GM19372 (cell line): ENCODE data around the gene DOCK6.
A peak's percentile ranks its signal among the peaks of the same experiment; 100 is the strongest.
"Not testable (repeated sequence)": the region's sequence is repeated elsewhere in the genome, so short reads cannot be mapped to it uniquely, and the experiment has no call there.

Source experiments
- ATAC-seq: cut with Tn5 transposase; IDR thresholded peaks from one replicate; pipeline ENCODE4 v1.9.1; 2021; ENCODE audit warnings: mild to moderate bottlenecking, low read depth, moderate library complexity; ENCODE audit not compliant: unreplicated experiment

DOCK6 gene

GRCh38 chr19:11198769-11199424, 63.4 kb downstream of the DOCK6 start:
- ATAC-seq, result no peak

- no peak for ATAC-seq
These were observed 64.2 kb downstream of the DOCK6 start for GRCh38 chr19:11198175-11198534.

GRCh38 chr19:11197291-11198174, 64.8 kb downstream of the DOCK6 start, which contains the start of gene KANK2:
TSS of gene KANK2 (minus strand) at chr19:11197545. CDS start at chr19:11194511, 3,034 bp downstream.
- ATAC-seq, result peak; percentile 66

- ATAC-seq, result no peak
These were observed 65.7 kb downstream of the DOCK6 start for GRCh38 chr19:11196406-11197287.

GRCh38 chr19:11195681-11196080, 66.6 kb downstream of the DOCK6 start:
- ATAC-seq, result no peak

- ATAC-seq, result no peak
These were observed 67.4 kb downstream of the DOCK6 start for GRCh38 chr19:11194656-11195558.

- no peak for ATAC-seq
These were observed 68.2 kb downstream of the DOCK6 start for GRCh38 chr19:11194173-11194572.

GRCh38 chr19:11192957-11193939, 69.1 kb downstream of the DOCK6 start:
- no peak for ATAC-seq

- no peak for ATAC-seq
These were observed 70.4 kb downstream of the DOCK6 start for GRCh38 chr19:11191934-11192333.

- ATAC-seq, result no peak
These were observed 71.0 kb downstream of the DOCK6 start for GRCh38 chr19:11191273-11191755.

- ATAC-seq, result no peak
These were observed 71.8 kb downstream of the DOCK6 start for GRCh38 chr19:11190501-11190900.

GRCh38 chr19:11187441-11187840, 74.9 kb downstream of the DOCK6 start:
- ATAC-seq, result no peak

GRCh38 chr19:11182994-11183393, 79.3 kb downstream of the DOCK6 start:
- ATAC-seq, result no peak

GRCh38 chr19:11181488-11181887, 80.8 kb downstream of the DOCK6 start:
- no peak for ATAC-seq

GRCh38 chr19:11180975-11181374, 81.3 kb downstream of the DOCK6 start:
- not testable (repeated sequence) for ATAC-seq

- ATAC-seq, result no peak
These were observed 82.0 kb downstream of the DOCK6 start for GRCh38 chr19:11180346-11180745.

- no peak for ATAC-seq
These were observed 82.5 kb downstream of the DOCK6 start for GRCh38 chr19:11179716-11180297.

- not testable (repeated sequence) for ATAC-seq
These were observed 83.2 kb downstream of the DOCK6 start for GRCh38 chr19:11179145-11179465.
